TTC549 (cell line): ENCODE results near the gene NDUFA12.

Source experiments
- FAIRE-seq: peaks from 2 replicates; lab custom pipeline; 2012; peaks lifted over from hg19 to GRCh38; lab: Jason Lieb, UNC

Gene NDUFA12

DNA sequence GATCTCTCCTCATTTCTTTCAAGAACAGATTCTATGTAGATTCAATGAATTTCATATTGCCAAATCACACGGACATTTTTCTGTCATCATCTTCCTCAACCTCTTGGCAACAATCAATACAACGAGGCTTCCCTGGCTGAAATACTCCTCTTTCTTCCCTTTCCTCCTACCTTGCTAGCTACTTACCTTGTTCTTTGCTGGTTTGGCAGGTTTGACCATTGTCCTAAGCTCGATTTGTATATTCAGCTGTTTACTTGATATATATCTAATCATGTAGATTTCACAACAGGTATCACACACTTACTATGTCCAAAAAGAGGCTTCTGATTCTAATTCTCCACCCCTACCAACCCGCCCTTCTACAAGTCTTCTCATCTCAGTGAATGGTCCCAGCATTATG is 23.6 kb downstream of the NDUFA12 start:
- no peak for FAIRE-seq

- FAIRE-seq, result no peak
Measured at GRCh38 chr12:94977766-94978468, 25.6 kb downstream of the NDUFA12 start.

DNA sequence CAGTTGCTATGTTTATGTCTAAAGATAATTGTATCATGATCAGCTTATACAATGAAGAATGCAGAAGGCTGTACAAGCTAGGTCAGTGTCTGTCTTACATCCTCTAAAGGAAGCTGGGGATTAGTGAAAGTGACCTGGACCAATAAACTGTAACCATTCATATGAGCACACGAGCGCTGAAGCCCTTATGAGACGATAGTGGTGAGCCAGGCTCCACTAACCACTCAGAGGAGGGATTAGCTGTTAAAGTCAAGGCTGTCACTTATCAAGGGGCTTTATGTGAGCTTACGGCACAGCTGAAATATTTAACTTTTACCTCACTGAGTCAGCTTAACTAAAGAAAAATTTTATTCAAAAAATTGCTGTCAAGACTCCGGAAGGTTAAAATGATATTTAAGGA is 30.3 kb downstream of the NDUFA12 start:
- no peak for FAIRE-seq

DNA sequence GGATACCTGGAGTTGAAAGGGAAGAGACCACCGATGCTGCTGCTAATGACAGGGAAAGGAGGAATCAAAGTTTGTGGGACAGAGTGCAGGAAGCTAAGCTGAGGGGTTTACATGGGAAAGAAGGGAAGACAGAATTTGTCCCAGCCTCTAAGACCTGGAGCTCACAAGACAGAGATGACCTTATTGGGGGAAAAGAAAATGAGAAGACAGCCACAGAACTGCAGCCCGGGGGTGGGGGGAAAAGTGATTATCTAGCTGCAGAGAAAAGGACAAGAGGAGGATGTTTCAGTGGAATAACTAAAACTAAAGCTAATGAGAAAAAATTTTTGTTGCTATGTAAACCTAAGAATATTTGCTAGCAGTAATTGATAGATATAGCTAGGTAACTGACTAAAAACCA is 30.7 kb downstream of the NDUFA12 start:
- no peak for FAIRE-seq

- FAIRE-seq, result no peak
Measured at GRCh38 chr12:94971923-94972322, 31.6 kb downstream of the NDUFA12 start.

DNA sequence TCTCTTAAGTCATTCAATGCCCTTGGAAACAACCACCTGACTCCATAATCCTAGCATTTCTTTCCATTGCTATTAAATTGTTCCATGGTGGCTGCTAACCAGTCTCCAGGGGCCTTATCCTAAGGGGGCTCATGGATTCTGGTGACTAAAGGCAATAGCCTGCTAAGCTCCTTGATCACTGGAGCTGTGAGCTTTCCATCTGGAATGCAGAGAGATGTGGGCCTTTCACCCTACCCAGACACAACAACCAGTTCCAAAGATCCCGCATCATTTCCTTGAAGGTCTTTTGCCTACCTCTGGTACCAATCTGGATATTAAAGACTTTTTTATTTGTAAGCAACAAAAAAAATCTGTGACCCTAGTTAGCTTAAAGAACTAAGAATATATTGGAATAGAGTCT is 32.9 kb downstream of the NDUFA12 start:
- FAIRE-seq, result no peak

DNA sequence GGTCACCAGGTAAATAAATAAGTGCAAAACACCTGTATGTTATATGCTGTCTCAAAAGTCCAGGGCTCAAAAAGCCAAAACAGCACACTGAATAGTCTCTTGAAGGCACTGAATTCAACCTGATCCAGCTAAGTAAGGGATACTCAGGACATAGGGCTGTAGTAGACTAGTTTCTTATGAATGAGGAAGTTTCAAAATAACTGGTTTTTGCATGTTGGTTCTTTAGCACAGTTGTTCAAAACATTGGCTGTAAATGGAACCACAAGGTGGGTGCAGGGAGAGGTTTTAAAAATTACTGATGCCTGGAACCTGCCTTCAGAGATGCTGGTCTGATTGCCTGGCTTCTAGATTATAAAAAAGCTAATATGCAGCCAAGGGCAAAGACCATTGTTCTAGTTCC is 34.1 kb downstream of the NDUFA12 start:
- no peak for FAIRE-seq

GRCh38 chr12:94965982-94966630 is 37.4 kb downstream of the NDUFA12 start:
- no peak for FAIRE-seq

DNA sequence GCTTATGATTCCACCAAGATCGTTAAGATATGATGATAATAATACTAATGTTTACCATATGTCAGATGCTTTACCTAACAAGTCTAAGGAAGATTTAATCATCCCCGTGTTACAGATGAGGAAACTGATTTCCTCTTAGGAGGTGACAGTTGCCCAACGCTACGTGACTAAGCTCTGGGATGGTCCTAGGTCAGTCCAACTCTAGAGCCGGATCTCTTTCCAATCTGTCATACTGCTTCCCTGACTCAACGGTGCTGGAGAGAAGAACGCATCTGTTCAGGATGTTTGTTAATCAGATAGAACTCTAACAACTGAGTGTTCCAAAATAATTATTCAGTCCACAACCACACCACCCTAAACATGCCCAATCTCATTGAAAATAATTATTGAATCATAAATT is 39.8 kb downstream of the NDUFA12 start:
- no peak for FAIRE-seq

- no peak for FAIRE-seq
Measured at GRCh38 chr12:94962670-94963069, 40.8 kb downstream of the NDUFA12 start.

GRCh38 chr12:94961911-94962310 is 41.6 kb downstream of the NDUFA12 start:
- FAIRE-seq, result no peak

DNA sequence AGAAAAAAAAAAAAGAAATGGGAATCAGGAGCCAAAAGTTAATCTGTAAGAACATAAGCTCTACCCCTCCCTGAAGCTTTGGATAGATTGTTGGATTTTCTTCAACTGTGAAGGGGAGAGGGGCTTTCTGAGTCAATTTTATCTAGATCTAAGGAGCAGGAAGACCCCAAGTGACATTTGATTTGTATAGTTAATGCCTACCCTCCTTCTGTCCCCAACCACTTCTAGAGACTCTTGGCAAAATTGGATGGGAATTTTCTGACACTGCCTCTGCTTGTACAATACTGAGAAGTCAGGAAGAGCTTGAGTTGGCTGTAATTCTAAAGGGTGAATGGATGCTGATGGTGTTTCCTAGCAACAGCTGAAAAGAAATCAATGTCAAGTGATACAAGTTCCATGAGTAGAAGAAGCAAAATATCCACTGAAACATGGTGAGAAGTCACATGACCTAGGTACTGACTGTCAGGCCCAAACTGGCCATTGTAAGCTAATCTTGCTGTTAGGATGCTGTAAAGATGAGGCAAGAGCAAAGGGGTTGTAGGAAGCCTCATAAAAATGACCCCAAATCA is 42.2 kb downstream of the NDUFA12 start:
- FAIRE-seq, result no peak

DNA sequence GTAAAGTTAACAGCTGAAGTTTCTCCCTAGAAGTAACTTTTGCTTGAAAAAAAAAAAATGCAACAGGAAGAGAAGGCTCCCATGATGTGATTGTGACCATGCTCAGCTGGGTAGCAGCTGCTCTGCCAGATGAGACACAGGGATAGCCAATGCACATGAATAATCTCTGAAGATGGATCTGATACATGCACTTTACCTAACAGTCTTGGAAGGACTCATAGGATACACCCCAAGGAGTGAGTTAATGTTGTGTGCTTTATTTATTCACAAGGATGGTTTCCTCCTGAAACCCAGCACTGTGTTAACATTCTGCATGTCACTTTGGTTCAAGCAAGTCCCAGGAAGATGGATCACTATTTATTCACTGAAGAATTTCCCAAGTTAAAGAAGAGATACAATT is 46.5 kb downstream of the NDUFA12 start:
- FAIRE-seq, result no peak

DNA sequence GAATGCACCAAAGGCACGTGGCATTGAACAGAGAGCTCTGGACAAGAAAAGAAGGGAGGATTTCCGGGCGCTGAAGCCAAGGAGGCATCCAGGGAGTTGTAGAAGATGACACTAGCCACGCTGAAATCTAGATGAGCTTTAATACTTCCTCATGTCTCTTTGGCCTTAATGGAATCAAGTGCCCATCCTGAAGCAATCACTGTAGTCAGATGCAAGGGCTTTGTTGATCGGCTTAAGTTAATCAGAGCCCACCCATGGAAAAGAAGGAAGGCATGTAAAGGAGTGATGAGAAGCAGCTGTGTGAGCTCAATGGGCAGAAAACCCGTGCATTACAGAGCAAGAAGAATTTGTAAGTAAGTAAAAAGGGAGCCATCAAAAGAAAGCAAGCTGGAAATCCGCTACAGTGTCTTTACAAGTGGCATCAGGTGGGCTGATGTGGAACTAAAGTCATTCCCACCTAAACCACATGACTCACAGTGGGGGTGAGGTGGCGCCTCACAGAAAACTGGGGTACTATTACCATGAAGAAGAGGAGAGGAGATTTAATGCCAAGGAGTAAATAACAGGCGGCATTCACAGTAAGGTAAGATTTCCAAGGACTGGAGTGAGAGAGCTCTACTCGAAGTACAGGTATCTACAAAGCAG is 48.4 kb downstream of the NDUFA12 start:
- no peak for FAIRE-seq

DNA sequence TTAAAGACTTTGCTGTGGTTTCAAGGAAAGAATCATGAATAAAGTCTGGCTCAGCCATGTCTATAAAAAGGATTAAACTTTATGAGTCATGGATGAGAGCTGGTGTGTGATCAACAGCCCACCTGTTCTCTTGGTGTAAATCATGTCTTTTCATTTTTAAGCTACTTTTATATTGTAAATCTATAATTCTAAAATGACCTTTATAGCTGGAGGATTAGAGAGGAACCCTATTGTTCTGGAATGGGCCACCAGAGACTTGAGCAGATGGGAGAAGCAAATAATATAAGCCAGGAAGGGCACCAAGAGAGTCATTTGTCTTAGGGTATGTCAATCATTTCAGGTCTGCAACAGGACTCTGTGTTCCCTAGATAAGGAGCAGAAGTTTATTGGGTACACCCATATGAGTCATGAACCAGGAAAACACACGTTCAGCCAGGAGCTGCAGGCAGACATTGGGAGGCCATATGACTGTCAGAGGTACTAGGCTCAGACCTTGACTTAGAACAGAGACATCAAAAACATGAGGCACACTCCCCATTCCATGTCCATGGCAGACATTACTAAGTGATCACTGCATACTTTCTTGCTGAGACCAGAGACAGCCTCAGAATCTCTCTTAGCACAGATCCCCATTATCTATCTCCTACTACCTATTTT is 49.3 kb downstream of the NDUFA12 start:
- FAIRE-seq, result no peak

GRCh38 chr12:94952325-94952724 is 51.2 kb downstream of the NDUFA12 start:
- FAIRE-seq, result no peak

DNA sequence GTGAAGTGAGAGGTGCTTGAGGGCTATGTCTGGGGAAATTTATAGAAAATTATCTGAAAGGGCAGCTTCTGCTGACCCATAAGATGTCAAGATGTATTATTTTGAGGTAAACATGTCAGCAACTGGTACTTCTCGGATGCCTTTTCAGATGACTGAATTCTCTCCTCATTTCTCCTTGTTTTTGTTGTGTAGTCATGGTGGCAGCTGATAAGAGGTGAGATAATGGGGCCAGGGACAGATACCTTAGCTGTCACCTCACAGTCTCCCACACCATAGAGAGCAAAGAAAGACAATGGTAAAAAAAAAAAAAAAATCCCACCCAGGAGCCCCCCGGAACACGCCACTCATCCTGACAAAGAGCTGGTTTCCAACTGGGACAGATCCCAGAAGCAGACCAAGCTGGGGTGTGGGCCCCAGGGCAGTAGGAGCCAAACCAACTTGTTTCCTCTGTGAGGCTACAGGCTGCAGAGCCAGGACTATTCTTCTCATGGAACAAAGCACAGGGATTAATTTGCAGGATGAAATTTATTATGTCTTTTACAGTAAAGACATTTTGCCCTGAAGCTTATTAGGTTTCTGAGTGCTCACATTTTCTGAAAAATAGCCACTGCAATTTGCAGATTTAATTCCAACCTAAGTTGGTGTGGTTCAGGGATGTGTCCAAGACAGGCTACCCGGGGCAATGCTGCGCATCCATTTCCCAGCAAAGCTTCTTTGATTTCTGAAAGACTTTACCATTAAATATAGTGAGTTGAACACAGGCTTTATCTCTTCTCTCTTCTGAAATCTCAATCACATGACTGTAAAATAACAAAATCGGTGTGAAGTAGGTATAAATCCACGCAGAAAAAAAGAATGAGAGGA is 52.2 kb downstream of the NDUFA12 start:
- no peak for FAIRE-seq

- FAIRE-seq, result no peak
Measured at GRCh38 chr12:94948232-94948810, 55.2 kb downstream of the NDUFA12 start.

GRCh38 chr12:94942663-94943062 is 60.8 kb downstream of the NDUFA12 start:
- no peak for FAIRE-seq

GRCh38 chr12:94941440-94941862 is 62.0 kb downstream of the NDUFA12 start:
- no peak for FAIRE-seq

GRCh38 chr12:94940771-94941170 is 62.7 kb downstream of the NDUFA12 start:
- FAIRE-seq, result no peak
